IMR-90 (cell line): Measurements from ENCODE around the gene NECTIN4.

Experiments
- BHLHE40 ChIP-seq: fragments of 150-350 bp; IDR thresholded peaks from 2 replicates; pipeline ENCODE4 v1.6.1; 2016; ENCODE audit warnings: mild to moderate bottlenecking, low read depth, low read length
- CEBPB ChIP-seq: IDR thresholded peaks from 2 replicates; pipeline ENCODE4 v1.6.1; 2012; ENCODE audit warnings: low read depth, low read length, improper control_type of control experiment
- POLR2A ChIP-seq: IDR thresholded peaks from 2 replicates; pipeline ENCODE4 v1.6.1; 2012; ENCODE audit warnings: mild to moderate bottlenecking, low read depth, low read length
- RCOR1 ChIP-seq: IDR thresholded peaks from 2 replicates; pipeline ENCODE4 v1.6.1; 2012; ENCODE audit warnings: mild to moderate bottlenecking, low read length, improper control_type of control experiment; ENCODE audit not compliant: insufficient replicate concordance
- TF ChIP-seq, protein P1 (sequence below): conservative IDR thresholded peaks from 2 replicates; pipeline ENCODE4 v1.5.1; 2012; ENCODE audit warnings: mild to moderate bottlenecking, low read depth, low read length, improper control_type of control experiment

DNA sequence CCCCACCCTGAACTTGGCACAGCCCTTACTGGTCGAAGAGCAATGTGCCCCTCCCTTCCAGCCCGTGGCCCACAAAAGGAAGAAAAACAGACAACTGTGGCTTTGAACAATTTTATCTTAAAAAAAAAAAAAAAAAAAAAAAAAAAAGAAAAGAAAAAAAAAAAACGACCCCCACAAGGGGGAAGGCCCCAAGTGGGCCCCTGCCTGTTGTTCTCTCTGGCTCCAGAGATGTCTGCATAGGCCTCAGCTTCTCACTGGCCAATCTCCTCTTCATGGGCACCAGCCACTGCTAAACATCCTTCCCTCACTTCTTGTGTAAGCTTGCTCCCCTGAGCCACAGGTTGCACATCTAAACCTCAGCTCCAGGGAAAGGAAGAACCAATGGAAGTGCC is 50.2 kb downstream of the NECTIN4 start:
- no peak for TF ChIP-seq RCOR1
- TF ChIP-seq BHLHE40 = no peak
- TF ChIP-seq, protein P1, sequence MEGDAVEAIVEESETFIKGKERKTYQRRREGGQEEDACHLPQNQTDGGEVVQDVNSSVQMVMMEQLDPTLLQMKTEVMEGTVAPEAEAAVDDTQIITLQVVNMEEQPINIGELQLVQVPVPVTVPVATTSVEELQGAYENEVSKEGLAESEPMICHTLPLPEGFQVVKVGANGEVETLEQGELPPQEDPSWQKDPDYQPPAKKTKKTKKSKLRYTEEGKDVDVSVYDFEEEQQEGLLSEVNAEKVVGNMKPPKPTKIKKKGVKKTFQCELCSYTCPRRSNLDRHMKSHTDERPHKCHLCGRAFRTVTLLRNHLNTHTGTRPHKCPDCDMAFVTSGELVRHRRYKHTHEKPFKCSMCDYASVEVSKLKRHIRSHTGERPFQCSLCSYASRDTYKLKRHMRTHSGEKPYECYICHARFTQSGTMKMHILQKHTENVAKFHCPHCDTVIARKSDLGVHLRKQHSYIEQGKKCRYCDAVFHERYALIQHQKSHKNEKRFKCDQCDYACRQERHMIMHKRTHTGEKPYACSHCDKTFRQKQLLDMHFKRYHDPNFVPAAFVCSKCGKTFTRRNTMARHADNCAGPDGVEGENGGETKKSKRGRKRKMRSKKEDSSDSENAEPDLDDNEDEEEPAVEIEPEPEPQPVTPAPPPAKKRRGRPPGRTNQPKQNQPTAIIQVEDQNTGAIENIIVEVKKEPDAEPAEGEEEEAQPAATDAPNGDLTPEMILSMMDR = no peak
- no peak for TF ChIP-seq CEBPB
- no peak for TF ChIP-seq POLR2A
